HepG2 (cell line): Measurements from ENCODE around the gene PCGF6. TPM values are rescaled to one million over a fixed set of nuclear protein-coding genes. Genes with fewer than 3 reads are reported as not detected.

Experiments used
- BCL3 ChIP-seq: sonication (generic); formaldehyde crosslinking; IDR thresholded peaks from 2 replicates; pipeline ENCODE4 v1.5.1; 2020; ENCODE audit warnings: mild to moderate bottlenecking, missing genetic modification reagents, moderate library complexity
- E2F5 ChIP-seq: sonication (generic); formaldehyde crosslinking; conservative IDR thresholded peaks from 2 replicates; pipeline ENCODE4 v1.4.0; 2020; ENCODE audit warnings: missing genetic modification reagents
- FOXJ3 ChIP-seq: sonication (generic); formaldehyde crosslinking; IDR thresholded peaks from 2 replicates; pipeline ENCODE4 v1.4.0; 2020; ENCODE audit warnings: missing genetic modification reagents, mild to moderate bottlenecking, borderline replicate concordance
- GATAD1 ChIP-seq: IDR thresholded peaks from 2 replicates; pipeline ENCODE4 v1.6.1; 2016; ENCODE audit warnings: missing genetic modification reagents, missing compliant biosample characterization
- HINFP ChIP-seq: sonication (generic); formaldehyde crosslinking; IDR thresholded peaks from 2 replicates; pipeline ENCODE4 v1.4.0; 2020; ENCODE audit warnings: low read depth, mild to moderate bottlenecking, missing genetic modification reagents
- KLF11 ChIP-seq: IDR thresholded peaks from 2 replicates; pipeline ENCODE4 v1.6.1; 2016; ENCODE audit warnings: missing compliant biosample characterization
- MIER2 ChIP-seq: IDR thresholded peaks from 2 replicates; pipeline ENCODE4 v1.6.1; 2016; ENCODE audit warnings: missing biosample characterization, missing genetic modification reagents
- MNT ChIP-seq: fragments of 450-650 bp; IDR thresholded peaks from 2 replicates; pipeline ENCODE4 v1.6.1; 2016
- RORA ChIP-seq: sonication (generic); formaldehyde crosslinking; IDR thresholded peaks from 2 replicates; pipeline ENCODE4 v1.5.0; 2020; ENCODE audit warnings: mild to moderate bottlenecking, missing genetic modification reagents, moderate library complexity
- SKIL ChIP-seq: sonication (generic); formaldehyde crosslinking; IDR thresholded peaks from 2 replicates; pipeline ENCODE4 v1.8.0; 2022; ENCODE audit warnings: missing genetic modification reagents, mild to moderate bottlenecking, moderate library complexity, borderline replicate concordance
- SUZ12 ChIP-seq: fragments of 150-350 bp; IDR thresholded peaks from 2 replicates; pipeline ENCODE4 v1.6.1; 2014; ENCODE audit warnings: low read depth, low read length
- TRIM24 ChIP-seq: sonication (generic); formaldehyde crosslinking; IDR thresholded peaks from 2 replicates; pipeline ENCODE4 v1.8.0; 2022; ENCODE audit warnings: mild to moderate bottlenecking, missing genetic modification reagents
- U2AF2 ChIP-seq: fragments of 200-400 bp; formaldehyde crosslinking; IDR thresholded peaks from 2 replicates; pipeline ENCODE4 v1.6.1; 2017; ENCODE audit warnings: low read depth, mild to moderate bottlenecking, low read length
- ZNF335 ChIP-seq: sonication (generic); formaldehyde crosslinking; IDR thresholded peaks from 2 replicates; pipeline ENCODE4 v1.4.0; 2020; ENCODE audit warnings: missing genetic modification reagents
- ZNF430 ChIP-seq: sonication (generic); formaldehyde crosslinking; IDR thresholded peaks from 2 replicates; pipeline ENCODE4 v1.9.0; 2021; ENCODE audit warnings: mild to moderate bottlenecking, missing genetic modification reagents
- ZNF891 ChIP-seq: sonication (generic); formaldehyde crosslinking; IDR thresholded peaks from 2 replicates; pipeline ENCODE4 v1.5.0; 2020; ENCODE audit warnings: mild to moderate bottlenecking, missing genetic modification reagents
- polyA plus RNA-seq, 8 experiments: library from polyadenylated mRNA; depleted of rRNA in 3 of 8; stranded (reverse) in 7 of 8; unstranded in 1 of 8; fragments of >200 nt; fragmentation: Illumina TruSeq in 4 of 8; extraction: Trizol in 4 of 8; gene quantifications; 2 replicates each; pipeline versions ENCODE4 v1.2.1 to v1.2.3, GENCODE V29; 2011 to 2016; ENCODE audit warnings: low read depth in 4 of 8, missing spikeins in 1 of 8, mixed read lengths in 1 of 8; ENCODE audit not compliant: insufficient read depth in 1 of 8
- total RNA-seq, 5 experiments: library from RNA; depleted of rRNA; stranded (reverse); fragments of >200 nt; fragmentation: Illumina TruSeq; extraction: Trizol; gene quantifications; 2 replicates each; pipeline ENCODE4 v1.2.3, GENCODE V29; 2016; ENCODE audit warnings: low read depth in 1 of 5
- TF ChIP-seq, protein P1 (sequence below): sonication (generic); formaldehyde crosslinking; IDR thresholded peaks from 2 replicates; pipeline ENCODE4 v1.5.1; 2020; ENCODE audit warnings: mild to moderate bottlenecking, missing genetic modification reagents, borderline replicate concordance

The PCGF6 gene
- total and polyA plus RNA-seq, 2 of the 13 experiments (the other 11 are each of a cell fraction or from before 2014, with no cell fraction given): 5.2 to 19.4 TPM

DNA sequence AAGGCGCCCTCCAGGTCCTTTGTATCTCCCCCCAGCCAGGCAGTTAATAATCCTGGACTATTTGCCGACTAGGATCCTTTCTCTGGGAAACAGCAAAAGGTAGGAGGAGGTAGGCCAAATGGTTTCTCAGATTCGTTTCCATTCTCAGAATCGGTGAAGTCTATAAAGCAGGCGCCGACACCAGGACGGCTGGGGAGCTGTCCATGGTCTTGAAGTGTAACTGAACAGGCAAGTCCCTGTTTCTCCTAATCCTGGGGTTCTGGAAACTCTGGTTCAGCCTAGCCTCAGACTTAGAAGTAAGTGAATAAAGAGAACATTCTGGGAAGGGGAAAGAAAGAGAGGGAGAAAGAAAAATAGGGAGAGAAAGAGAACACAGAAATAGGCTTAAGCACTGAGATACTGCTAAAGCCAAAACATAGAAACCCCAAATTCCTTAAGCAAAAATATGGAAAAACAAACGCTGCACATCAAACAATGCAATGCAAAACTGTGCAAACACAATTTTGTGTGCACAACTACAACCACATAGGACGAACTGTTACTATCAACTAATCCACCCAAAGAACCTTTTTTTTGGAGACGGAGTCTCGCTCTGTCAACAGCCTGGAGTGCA lies 85.1 kb downstream of the PCGF6 start (continued):
- TF ChIP-seq SKIL (CRISPR knock-in tag) (no peak), GATAD1 (peak; percentile 56), ZNF891 (CRISPR knock-in tag) (no peak), BCL3 (0 out of 2 replicates have a peak, but pooled peaks have one; percentile 61), ZNF430 (CRISPR knock-in tag) (peak; percentile 76; the same call in 1 of the 2 replicates), KLF11 (peak; percentile 91), MNT (no peak), FOXJ3 (CRISPR knock-in tag) (no peak), U2AF2 (no peak), MIER2 (CRISPR knock-in tag) (peak; percentile 99), SUZ12 (no peak), E2F5 (CRISPR knock-in tag) (no peak), ZNF335 (peak; percentile 81; the same call in 1 of the 2 replicates), HINFP (CRISPR knock-in tag) (no peak), TRIM24 (CRISPR knock-in tag) (no peak), RORA (CRISPR knock-in tag) (no peak)
- TF ChIP-seq, protein P1, sequence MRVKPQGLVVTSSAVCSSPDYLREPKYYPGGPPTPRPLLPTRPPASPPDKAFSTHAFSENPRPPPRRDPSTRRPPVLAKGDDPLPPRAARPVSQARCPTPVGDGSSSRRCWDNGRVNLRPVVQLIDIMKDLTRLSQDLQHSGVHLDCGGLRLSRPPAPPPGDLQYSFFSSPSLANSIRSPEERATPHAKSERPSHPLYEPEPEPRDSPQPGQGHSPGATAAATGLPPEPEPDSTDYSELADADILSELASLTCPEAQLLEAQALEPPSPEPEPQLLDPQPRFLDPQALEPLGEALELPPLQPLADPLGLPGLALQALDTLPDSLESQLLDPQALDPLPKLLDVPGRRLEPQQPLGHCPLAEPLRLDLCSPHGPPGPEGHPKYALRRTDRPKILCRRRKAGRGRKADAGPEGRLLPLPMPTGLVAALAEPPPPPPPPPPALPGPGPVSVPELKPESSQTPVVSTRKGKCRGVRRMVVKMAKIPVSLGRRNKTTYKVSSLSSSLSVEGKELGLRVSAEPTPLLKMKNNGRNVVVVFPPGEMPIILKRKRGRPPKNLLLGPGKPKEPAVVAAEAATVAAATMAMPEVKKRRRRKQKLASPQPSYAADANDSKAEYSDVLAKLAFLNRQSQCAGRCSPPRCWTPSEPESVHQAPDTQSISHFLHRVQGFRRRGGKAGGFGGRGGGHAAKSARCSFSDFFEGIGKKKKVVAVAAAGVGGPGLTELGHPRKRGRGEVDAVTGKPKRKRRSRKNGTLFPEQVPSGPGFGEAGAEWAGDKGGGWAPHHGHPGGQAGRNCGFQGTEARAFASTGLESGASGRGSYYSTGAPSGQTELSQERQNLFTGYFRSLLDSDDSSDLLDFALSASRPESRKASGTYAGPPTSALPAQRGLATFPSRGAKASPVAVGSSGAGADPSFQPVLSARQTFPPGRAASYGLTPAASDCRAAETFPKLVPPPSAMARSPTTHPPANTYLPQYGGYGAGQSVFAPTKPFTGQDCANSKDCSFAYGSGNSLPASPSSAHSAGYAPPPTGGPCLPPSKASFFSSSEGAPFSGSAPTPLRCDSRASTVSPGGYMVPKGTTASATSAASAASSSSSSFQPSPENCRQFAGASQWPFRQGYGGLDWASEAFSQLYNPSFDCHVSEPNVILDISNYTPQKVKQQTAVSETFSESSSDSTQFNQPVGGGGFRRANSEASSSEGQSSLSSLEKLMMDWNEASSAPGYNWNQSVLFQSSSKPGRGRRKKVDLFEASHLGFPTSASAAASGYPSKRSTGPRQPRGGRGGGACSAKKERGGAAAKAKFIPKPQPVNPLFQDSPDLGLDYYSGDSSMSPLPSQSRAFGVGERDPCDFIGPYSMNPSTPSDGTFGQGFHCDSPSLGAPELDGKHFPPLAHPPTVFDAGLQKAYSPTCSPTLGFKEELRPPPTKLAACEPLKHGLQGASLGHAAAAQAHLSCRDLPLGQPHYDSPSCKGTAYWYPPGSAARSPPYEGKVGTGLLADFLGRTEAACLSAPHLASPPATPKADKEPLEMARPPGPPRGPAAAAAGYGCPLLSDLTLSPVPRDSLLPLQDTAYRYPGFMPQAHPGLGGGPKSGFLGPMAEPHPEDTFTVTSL (CRISPR knock-in tag): no peak
